Lung (tissue), 12 donors: ENCODE data around the gene ZNF182. TPM values are rescaled to one million over a fixed set of nuclear protein-coding genes. Genes with fewer than 3 reads are reported as not detected.
"Not testable (repeated sequence)": the region's sequence is repeated elsewhere in the genome, so short reads cannot be mapped to it uniquely, and the experiment has no call there.

Experiments used
- ATAC-seq: fragments of 200-7000 bp; cut with Tn5 transposase; one replicate; pipeline ENCODE4 v1.9.1; 2020; ENCODE audit warnings: moderate number of reproducible peaks; ENCODE audit not compliant: insufficient read depth, low FRiP score
- DNase-seq, 3 donors: peaks; one replicate each; pipeline ENCODE4 v3.0.0-alpha.2; 2013 to 2017
- H3K27ac ChIP-seq, 2 donors: one replicate each; pipeline ENCODE4 v1.5.1; 2013; ENCODE audit warnings: mild to moderate bottlenecking in 2 of 2, moderate library complexity in 2 of 2, control low read depth in 1 of 2, inconsistent platforms in 1 of 2, low read depth in 1 of 2, low read length in 1 of 2
- H3K27me3 ChIP-seq, 3 donors: one replicate each; pipeline ENCODE4 v1.5.1; 2013; ENCODE audit warnings: low read length in 2 of 3; ENCODE audit not compliant: control insufficient read depth in 3 of 3, insufficient read depth in 3 of 3
- H3K36me3 ChIP-seq, 4 donors: one replicate each; pipeline ENCODE4 v1.5.1; 2013; ENCODE audit warnings: low read length in 4 of 4, mild to moderate bottlenecking in 1 of 4, moderate library complexity in 1 of 4; ENCODE audit not compliant: control insufficient read depth in 4 of 4, insufficient read depth in 4 of 4
- H3K4me1 ChIP-seq, 5 donors: one replicate each; pipeline ENCODE4 v1.5.1; 2013; ENCODE audit warnings: low read length in 5 of 5, mild to moderate bottlenecking in 2 of 5, moderate library complexity in 1 of 5; ENCODE audit not compliant: control insufficient read depth in 5 of 5, insufficient read depth in 5 of 5
- H3K4me3 ChIP-seq: one replicate; pipeline ENCODE4 v1.5.1; 2013; ENCODE audit warnings: mild to moderate bottlenecking, control low read depth, moderate library complexity
- H3K9ac ChIP-seq, 2 donors: one replicate each; pipeline ENCODE4 v1.5.1; 2013; ENCODE audit warnings: low read length in 2 of 2, control low read depth in 1 of 2; ENCODE audit not compliant: insufficient read depth in 1 of 2
- H3K9me3 ChIP-seq, 4 donors: one replicate each; pipeline ENCODE4 v1.5.1; 2013; ENCODE audit warnings: low read length in 3 of 4, mild to moderate bottlenecking in 1 of 4, moderate library complexity in 1 of 4; ENCODE audit not compliant: control insufficient read depth in 4 of 4, insufficient read depth in 3 of 4
- CTCF ChIP-seq: IDR thresholded peaks from 2 replicates; pipeline ENCODE4 v1.5.1; 2012; ENCODE audit warnings: mild to moderate bottlenecking; ENCODE audit errors: control extremely low read depth, extremely low read depth
- WGBS, 2 donors: extraction: QIAGEN DNeasy Blood & Tissue Kit; methylation state at CpG; one replicate each; pipeline ENCODE4 v1.1.7; 2013; 5-methylcytosine and 5-hydroxymethylcytosine counted together
- polyA plus RNA-seq, 2 donors: library from polyadenylated mRNA; stranded (reverse); fragments of 200-250 nt; gene quantifications; one replicate each; pipeline ENCODE4 v1.2.1, GENCODE V29; 2013
- total RNA-seq, 2 donors: library from RNA; depleted of rRNA in 1 of 2; stranded (reverse); fragments of >200 nt in 1 of 2; gene quantifications; one replicate each; pipeline ENCODE4 v1.2.1, GENCODE V29; 2014 to 2021
- donor health status: control.
- donor health status: control.
- donor health status: Bipolar disorder and iron deficiency.
- donor health status: healthy.
- donor health status: DM: yes; HTN: yes; CAD: no.

ZNF182 gene
- total and polyA plus RNA-seq, 4 donors = 2.7 to 9.5 (median 3.8) TPM

GRCh38 chrX:48022100-48022499 is 18.3 kb upstream of the ZNF182 start:
- peak overlapping the region in 1 of 2 donors; percentile 95 for H3K9ac ChIP-seq
- H3K9me3 ChIP-seq = peaks cover 0 to 7% (median 0%) of the 10 kb centered on the region in 4 donors
- no peaks in the 10 kb centered on the region for H3K36me3 ChIP-seq
- ATAC-seq (no peak), DNase-seq (no peak)
- H3K27me3 ChIP-seq = no peaks in the 10 kb centered on the region
- no peak overlapping the region for H3K4me3 ChIP-seq
- peak overlapping the region in 1 of 2 donors; percentile 94 for H3K27ac ChIP-seq
- no peak for TF ChIP-seq CTCF
- 65 to 67% methylated on average over 1 to 3 of the region's 3 CpGs for WGBS, 2 donors
- no peaks in the 10 kb centered on the region for H3K4me1 ChIP-seq

- H3K4me3 ChIP-seq = peak overlapping the region; percentile 54
- DNase-seq (peak; percentile 89 to 94 (median 94)), ATAC-seq (peak; percentile 75)
- H3K27me3 ChIP-seq = no peaks in the 10 kb centered on the region
- WGBS, 2 donors = 0 to 31% methylated on average over 30 of the region's 30 CpGs
- H3K9me3 ChIP-seq = peaks cover 0 to 7% (median 0%) of the 10 kb centered on the region in 4 donors
- no peaks in the 10 kb centered on the region for H3K36me3 ChIP-seq
- TF ChIP-seq CTCF = no peak
- peak overlapping the region; percentile 89 to 94 for H3K27ac ChIP-seq
- H3K9ac ChIP-seq = peak overlapping the region; percentile 80 to 95
- no peaks in the 10 kb centered on the region for H3K4me1 ChIP-seq
Observed at GRCh38 chrX:48021026-48021900, 17.5 kb upstream of the ZNF182 start.

- H3K36me3 ChIP-seq, H3K9me3 ChIP-seq, ATAC-seq, H3K4me3 ChIP-seq, H3K9ac ChIP-seq, DNase-seq, H3K4me1 ChIP-seq, H3K27me3 ChIP-seq, H3K27ac ChIP-seq: not testable (repeated sequence)
- WGBS, 2 donors = 26 to 57% methylated on average over 9 to 11 of the region's 11 CpGs
Observed at GRCh38 chrX:48020472-48020871, 16.7 kb upstream of the ZNF182 start.

- not testable (repeated sequence) for H3K27ac ChIP-seq, H3K9me3 ChIP-seq, H3K36me3 ChIP-seq, H3K4me1 ChIP-seq, ATAC-seq, H3K27me3 ChIP-seq, H3K9ac ChIP-seq, DNase-seq, H3K4me3 ChIP-seq
- WGBS, 2 donors = no CpG with 5 or more reads among the region's 1 CpG
Observed at GRCh38 chrX:48019892-48020291, 16.1 kb upstream of the ZNF182 start.

- ATAC-seq, H3K27ac ChIP-seq, H3K9me3 ChIP-seq, DNase-seq, H3K36me3 ChIP-seq, H3K9ac ChIP-seq, H3K4me3 ChIP-seq, H3K27me3 ChIP-seq, H3K4me1 ChIP-seq: not testable (repeated sequence)
- 90 to 98% methylated on average over 9 to 38 of the region's 46 CpGs for WGBS, 2 donors
Observed at GRCh38 chrX:48016583-48017310, 13.0 kb upstream of the ZNF182 start.

- H3K27me3 ChIP-seq, H3K9ac ChIP-seq, H3K27ac ChIP-seq, H3K36me3 ChIP-seq, H3K4me3 ChIP-seq, DNase-seq, ATAC-seq, H3K9me3 ChIP-seq, H3K4me1 ChIP-seq: not testable (repeated sequence)
- WGBS, 2 donors = no CpG with 5 or more reads among the region's 2 CpGs
Observed at GRCh38 chrX:48009445-48009960, 5.7 kb upstream of the ZNF182 start.
